NCI-H345 treated with DMSO at 0.1 percent for 48 hours (cell line): ENCODE data around the gene KANSL3.
"Not testable (repeated sequence)": the region's sequence is repeated elsewhere in the genome, so short reads cannot be mapped to it uniquely, and the experiment has no call there.

Source experiments
- DNase-seq: peaks from one replicate; lab custom pipeline; 2025; ENCODE audit not compliant: unreplicated experiment; lab: John Stamatoyannopoulos, UW

The KANSL3 gene

DNA sequence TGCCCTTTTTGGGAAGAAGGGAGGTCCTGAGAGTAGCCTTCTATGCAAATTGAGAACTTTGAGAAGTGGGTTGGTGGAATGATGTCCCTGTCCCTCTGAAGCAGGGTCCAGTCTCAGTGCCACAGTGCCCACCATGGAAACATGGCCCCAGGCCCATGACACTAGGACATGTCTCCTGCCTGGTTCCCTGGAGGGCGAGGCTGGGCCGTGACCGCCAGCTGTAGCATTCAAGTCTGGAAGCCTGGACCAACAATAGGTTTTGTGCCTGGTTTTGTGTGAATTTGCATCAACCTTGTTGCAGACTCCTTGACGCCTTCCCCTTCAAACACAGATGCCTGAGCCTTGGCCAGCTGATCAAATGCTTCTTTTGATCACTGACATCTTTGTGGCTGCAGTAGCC is 74.1 kb downstream of the KANSL3 start:
- DNase-seq: no peak

DNA sequence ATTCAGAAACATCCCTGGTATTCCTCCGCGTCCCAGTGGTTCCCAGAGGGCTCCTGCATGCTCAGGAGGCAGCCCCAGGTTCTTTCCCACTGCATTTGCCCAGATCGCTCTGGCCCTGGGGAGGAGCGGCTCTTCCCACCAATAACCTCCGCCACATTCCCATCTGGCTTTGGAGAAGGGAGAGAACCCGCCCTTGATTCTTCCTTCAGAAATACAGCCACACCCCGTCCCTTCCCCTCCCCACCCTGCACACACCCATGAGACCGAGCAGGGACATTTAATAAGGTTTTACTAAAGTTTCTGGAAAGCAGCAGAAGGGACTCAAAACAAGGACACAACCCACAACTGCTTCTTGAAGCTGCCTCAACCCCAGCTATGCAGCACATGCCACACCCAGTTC is 79.6 kb downstream of the KANSL3 start:
- no peak for DNase-seq

DNA sequence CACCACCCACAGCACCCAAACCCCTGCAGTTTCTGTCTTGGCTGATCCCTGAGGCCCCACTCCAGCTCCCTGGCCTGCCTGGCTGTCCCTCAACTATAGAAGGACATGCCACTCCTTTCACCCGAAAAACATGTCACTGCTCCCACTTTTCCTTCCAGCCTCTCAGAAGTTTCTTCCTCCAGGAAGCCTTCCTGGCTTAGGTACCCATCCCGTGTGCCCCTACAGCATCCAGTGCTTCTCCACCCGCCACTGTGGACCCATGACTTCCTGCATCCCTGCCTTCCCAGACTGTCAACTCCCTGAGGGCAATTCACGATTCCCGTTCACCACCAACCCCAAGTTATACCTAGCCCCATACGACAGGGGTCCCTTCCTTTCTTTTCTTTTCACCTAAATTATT is 80.1 kb downstream of the KANSL3 start:
- DNase-seq: no peak

DNA sequence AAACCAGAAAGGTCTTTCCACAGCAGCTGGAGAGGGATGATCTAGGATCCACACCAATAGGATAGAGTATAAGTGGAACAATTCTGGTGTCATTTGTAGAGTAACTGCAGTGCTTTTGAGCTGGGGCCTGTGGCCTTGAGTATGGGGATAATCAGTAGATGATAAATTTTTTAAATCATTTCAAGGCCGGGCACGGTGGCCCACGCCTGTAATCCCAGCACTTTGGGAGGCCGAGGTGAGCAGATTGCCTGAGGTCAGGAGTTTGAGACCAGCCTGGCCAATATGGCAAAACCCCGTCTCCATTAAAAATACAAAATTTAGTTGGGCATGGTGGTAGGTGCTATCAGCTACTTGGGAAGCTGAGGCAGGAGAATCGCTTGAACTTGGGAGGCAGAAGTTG is 80.7 kb downstream of the KANSL3 start:
- DNase-seq: not testable (repeated sequence)

DNA sequence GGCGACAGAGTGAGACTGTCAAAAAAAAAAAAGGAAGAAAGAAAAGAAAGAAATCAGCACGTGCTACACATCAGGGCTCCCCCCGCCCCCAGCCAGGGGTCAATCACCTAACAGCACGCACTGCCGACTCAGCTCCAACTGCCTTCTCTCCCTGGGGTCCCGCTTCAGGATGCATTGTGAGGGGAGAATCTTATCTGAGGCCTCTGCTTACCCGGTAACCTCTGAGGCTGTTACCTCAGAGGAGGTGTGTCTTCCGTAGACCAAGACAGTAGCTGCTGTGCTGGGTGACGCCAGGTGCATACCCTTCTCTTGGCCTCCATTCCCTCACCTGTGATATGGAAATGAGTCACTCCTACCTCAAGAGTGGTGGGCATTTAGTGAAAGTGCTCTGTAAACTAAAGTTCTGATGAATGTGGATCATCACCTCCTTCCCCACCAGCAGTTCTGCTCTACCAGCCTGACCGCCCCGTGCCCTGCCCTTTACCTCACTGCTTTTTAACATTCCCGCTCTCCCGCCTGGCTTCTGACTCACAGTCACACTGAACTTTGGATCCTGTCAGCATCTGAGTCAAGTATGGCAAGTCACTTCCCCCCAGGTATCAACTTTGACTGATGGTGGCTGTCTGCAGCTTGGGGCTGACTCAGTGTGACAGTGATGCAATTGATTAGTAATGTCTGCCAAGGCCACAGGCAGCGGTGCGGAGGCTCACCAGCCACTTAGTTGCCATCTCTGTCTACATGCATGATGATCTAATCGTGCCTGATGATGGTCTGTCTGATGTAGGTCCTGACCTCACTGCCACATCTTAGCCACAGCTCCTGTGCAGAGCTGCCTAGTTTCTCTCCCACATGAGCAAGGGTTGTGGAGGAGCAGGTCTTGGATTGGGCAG is 81.4 kb downstream of the KANSL3 start:
- no peak for DNase-seq

DNA sequence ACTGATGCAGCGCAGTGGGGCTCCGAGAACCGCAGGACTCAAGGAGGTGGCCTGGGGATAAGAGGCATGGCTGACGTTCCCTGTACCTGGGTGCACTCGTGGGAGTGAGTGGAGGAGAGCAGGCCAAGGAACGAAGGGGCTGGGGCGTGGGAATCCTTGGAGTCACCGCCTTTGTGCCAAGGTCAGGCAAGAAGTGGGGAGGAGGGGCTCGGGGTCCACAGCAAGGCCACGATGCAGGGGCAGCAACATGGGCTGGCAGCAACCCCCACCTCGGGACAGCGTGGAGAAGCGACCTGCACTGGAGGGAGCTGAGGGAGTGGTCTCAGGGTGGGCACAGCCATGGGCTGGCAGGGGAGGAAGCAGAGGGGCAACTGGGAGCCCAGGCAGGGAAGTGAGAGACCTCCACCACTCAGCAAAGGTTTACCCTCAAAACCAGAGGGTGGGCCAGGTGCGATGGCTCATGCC is 82.9 kb downstream of the KANSL3 start:
- DNase-seq: no peak

DNA sequence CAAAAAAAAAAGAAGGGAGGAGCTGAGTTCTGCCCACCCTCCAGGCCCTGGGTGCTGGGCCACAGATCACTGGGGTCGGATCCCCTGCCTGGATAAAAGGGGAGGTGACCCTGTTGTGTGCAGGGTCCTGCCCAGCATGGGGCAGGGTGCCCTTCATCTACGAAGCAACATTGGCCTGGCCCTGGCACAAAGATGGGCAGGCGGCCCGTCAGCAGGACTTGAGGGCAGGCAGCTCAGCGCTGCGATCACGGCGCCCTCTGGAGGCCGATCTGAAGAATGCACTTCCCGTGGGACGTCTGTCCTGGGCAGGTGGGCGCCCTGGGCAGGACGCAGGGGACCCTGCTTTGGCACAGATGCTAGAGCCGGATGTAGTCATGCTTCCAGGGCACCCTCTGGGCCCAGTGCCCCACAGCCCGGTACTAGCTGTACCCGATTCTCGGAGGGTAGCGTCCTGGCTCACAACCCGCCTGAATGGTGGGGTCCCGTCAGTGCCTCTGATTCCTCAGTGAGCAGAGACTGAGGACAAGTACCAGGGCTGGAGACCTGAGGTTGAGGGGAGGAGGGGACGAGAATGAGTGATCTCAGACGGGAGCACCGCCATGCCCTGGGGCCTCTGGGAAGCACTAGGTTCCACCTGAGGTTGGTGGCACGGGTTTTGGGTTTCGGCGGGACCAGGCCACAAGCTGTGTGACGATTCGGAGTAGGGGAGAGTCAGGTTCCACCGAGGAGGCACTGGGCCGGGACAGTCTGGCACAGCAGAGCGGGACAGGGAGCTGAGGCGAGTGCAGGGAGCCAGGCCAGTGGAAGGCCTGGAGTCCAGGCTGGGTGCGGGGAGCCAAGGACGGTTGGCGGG is 83.6 kb downstream of the KANSL3 start:
- DNase-seq: peak; percentile 13

DNA sequence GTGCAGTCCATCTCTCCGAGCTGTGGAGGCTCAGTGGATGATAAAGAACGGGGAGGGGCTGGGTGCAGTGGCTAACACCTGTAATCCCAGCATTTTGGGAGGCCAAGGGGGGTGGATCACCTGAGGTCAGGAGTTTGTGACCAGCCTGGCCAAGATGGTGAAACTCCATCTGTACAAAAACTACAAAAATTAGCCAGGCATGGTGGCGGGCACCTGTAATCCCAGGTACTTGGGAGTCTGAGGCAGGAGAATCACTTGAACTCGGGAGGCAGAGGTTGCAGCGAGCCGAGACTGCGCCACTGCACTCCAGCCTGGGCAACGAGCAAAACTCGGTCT is 84.2 kb downstream of the KANSL3 start:
- DNase-seq: not testable (repeated sequence)

DNA sequence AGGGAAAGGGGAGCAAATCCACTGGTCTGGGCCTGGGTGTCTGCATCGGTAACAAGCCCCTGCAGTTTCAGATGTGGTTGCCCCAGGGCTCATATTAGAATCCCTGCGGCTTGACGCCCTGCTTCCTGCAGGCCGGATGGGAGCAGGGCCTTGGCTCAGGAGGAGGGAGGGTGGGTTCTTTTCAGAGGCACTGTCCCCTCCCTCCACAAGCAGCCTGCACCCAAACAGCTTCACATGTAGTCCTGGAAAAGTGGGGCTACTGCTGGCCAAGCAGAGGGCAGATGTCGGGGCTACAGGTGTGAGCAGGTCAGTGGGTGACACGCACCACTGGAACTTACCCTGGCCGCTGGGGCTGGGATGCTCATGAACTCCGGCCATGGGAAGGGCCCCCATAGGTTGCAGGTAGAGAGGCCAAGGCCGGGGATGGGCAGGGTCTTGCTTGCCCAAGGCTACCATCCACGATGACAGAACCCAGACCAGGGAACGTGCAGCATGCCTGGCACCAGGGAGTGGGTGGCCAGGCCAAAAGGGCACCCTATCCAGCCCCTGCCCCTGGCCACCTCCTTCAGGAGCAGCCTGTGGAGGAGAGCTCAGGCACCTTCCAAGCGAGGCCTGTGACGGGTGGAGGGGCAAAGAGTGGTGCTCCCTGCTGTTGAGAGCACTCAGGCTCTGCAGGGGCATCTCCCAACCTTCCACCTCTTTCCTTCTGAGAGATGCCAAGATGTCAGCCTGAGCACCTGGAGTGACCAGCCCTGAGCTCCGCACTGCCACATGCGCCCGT is 84.7 kb downstream of the KANSL3 start:
- DNase-seq: no peak

DNA sequence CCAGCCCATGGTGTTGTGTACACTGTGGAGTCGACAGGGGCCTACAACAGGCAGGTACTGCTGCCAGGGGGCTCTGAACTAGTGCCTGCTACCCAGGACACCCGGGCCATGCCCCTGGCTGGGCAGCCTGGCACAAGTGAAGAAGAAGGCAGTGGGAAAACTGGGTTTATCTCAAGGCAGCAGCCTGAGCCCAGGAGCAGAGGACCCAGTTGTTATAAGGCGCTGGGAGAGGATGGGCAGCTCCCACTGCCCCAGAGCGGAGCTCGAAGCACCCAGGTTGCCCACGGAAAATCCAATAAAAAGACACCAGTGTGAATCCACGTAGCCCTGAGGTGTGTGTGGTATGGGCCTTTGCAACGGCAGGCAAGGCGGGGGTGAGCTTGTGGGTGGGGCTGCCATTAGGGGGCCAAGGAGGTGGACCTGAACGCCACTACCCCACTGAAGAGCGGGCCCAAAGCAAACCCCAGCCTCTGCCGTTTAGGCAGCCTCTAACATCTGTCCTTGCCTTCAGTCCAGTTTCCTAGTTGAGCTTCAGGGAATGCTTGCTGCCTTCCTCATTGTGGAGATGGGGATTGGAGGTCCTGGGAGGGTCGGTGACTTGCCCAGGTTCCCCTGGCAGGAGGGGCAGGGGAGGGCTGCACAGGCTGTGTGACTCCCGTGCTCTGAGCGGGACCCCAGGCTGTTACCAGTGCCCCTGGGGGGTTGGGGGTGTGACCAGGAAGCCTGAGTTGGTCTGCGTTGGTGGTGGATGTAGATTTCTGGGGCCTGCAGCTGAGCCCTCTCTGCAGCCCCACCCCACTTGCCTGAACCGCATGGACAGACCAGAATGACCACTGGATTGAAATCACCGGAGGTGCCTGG is 85.6 kb downstream of the KANSL3 start:
- DNase-seq: no peak

DNA sequence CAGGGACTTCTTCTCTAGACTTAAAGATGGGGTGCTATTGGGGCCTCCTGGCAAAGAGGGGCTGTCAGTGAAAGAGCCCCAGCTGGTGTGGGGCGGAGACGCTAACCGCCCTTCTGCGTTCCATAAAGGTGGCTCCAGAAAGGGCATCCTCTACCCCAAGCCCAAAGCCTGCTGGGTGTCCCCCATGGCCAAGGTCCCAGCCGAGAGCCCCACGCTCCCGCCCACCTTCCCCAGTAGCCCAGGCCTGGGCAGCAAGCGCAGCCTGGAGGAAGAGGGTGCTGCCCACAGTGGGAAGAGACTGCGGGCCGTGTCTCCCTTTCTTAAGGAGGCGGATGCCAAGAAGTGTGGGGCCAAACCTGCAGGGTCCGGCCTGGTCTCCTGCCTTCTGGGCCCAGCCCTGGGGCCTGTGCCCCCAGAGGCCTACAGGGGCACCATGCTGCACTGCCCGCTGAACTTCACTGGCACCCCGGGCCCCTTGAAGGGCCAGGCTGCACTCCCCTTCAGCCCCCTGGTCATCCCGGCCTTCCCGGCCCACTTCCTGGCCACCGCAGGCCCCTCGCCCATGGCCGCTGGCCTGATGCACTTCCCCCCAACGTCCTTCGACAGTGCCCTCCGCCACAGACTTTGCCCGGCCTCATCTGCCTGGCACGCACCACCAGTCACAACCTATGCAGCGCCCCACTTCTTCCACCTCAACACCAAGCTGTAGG is 86.4 kb downstream of the KANSL3 start:
- DNase-seq: no peak

DNA sequence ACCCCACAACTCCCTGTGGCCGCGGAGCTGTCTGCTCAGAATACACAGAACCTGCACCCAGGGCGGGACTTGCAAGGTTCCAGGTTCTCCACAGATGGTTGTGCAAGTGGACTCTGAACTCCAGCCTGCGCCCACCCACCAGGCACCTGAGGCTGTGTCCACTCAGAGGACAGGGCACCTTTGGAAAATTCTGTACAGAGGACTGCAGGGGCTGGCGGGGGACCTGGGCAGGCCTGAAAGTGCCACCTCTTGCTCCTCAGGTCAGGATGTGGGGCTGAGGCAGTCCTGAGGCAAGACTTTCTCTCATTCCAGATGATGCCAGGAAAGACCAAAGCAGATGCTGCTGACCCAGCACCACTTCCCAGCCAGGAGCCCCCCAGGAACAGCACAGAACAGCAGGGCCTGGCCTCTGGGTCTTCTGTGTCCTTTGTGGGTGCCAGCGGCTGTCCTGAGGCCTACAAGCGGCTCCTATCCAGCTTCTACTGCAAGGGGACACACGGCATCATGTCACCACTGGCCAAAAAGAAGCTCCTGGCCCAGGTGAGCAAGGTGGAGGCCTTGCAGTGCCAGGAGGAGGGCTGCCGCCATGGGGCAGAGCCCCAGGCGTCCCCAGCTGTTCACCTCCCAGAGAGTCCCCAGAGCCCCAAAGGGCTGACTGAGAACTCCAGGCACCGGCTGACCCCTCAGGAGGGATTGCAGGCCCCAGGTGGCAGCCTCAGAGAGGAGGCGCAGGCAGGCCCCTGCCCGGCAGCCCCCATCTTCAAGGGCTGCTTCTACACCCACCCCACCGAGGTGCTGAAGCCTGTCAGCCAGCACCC is 87.1 kb downstream of the KANSL3 start:
- no peak for DNase-seq

DNA sequence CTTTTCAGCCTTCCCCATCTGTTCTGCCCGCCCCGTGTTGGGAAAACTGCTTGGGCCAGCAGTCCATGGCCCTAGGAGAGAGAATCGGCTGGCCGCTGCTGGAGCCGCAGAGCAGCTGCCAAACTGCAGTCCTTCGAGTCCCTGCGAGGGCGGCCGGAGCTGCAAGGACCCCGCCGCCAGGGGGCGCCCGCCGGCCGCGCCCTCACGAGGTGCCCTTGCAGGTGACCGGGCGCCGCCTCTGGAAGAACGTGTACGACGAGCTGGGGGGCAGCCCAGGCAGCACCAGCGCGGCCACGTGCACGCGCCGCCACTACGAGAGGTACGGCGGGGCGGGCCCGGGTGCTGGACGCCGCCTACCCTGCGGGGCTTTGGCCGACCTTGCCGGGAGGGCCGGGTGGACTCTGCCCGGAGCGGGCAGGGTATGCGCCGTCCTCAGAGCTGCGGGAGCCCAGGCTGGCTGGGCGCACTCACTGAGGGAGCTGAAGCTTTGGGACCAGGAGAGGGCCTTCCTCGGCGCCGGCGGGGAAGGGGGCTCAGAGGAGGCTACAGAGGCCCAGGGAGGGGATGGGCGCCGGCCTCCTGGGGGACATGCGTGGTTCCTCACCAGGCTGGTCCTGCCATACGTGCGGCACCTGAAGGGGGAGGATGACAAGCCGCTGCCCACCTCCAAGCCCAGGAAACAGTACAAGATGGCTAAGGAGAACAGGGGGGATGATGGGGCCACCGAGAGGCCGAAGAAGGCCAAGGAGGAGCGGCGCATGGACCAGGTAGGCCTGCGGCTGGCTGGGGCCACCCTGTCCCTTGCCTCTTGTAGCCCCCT is 87.9 kb downstream of the KANSL3 start:
- no peak for DNase-seq

DNA sequence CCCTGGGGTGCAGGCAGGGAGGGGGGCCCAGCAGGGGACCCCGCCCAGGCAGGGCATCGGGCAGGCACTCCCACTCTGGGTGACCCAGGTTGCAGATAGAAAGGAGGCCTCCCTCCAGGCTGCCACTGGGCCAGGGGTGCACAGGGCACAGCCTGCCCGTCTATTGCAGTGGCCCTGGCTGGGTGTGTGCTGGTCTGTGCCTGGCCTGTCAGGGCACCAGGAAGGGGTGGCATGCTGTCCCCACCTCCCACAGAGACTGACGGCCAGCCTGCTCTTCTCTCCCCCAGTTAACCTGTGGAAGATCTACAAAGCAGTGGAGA is 88.7 kb downstream of the KANSL3 start:
- DNase-seq: no peak

DNA sequence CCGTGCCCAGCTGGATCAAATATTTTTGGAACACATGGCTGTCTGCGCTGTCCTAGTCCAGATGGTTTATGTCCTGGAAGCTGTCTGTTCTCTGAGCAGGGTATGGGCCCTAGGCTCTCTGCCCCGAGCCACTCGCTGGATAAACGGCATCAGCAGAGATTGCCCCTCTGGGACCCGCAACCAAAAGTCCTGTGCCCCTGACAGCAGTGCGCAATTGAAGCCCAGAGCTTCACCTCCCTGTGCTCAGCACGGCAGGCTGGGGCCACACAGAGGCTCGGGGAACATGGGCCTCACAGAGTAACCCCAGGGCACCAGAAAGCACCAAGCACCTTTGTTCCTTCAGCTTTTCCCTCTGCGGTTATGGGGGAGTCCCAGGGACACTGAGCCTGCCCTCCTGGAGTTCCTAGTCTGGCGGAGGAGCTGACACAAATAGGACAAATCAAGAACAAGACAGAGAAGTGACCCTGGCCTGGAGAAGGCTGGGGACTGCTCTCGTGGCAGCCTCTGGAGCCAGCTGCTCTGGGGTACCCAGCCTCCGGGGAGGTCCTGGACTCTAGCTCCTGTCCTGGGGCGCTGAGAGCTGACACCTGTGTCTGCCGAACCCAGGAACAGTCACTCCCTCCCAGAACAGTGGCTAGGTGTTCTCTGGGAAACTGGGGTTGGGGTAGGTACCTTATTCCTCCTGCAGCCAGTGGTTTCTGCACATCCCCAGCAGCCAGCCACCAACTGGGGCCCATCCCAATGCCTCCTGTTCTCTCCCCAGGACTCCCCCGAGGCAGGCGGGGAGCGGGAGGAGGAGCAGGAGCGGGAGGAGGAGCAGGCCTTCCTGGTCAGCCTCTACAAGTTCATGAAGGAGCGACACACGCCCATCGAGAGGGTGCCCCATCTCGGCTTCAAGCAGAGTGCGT is 89.3 kb downstream of the KANSL3 start:
- DNase-seq: no peak

DNA sequence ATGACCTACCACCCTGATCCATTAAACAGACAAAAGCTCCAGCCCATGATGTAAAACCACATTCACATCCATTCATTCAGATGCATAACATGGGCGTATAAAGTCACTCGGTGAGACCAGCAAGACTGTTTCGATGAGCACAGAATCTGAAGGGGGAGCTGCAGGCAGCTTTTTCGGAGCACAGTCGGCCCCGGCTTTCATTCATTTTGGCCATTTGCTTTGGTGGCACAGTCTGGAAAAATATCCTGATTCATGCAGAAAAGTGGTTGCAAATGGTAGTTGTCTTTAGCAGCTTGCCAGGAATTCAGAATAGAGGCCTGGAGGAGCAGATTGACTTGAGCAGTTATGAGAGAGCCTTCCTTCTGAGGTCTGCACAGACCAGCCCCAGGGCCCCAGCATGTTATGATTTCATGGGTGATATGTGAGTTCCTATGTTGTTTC is 90.4 kb downstream of the KANSL3 start:
- DNase-seq: no peak

DNA sequence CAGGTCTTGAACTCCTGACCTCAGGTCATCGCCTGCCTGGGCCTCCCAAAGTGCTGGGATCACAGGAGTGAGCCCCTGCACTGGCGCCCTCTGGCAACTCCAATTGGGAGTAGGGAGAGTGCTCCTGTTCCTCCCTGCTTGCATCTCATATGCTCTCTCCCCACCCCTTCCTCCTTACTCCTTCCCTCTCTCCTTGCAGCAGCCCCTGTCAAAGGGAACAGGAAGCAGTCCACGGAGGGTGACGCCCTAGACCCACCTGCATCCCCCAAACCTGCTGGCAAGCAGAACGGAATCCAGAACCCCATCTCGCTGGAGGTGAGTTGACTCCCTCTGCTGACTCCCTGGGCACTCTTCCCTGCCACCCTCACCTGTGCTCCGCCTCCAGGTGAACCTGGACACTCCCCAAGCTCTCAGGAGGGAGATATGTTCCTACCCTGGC is 90.9 kb downstream of the KANSL3 start:
- DNase-seq: no peak
